Mesenchymal stem cell (in vitro differentiated cells and primary cell): ENCODE measurements around the gene C12orf43.

Experiments
- DNase-seq: peaks from one replicate; pipeline ENCODE4 v3.0.0-alpha.2; 2013
- H2AFZ ChIP-seq: one replicate; pipeline ENCODE4 v1.6.1; 2013; ENCODE audit warnings: low read depth, mild to moderate bottlenecking, control low read depth, inconsistent platforms, low read length, moderate library complexity
- H2AK5ac ChIP-seq: 2 replicates; pipeline ENCODE4 v1.6.1; 2013; ENCODE audit warnings: low read length, moderate library complexity, mild to moderate bottlenecking, inconsistent platforms; ENCODE audit not compliant: severe bottlenecking
- H2BK120ac ChIP-seq: one replicate; pipeline ENCODE4 v1.6.1; 2013; ENCODE audit warnings: low read depth, mild to moderate bottlenecking, inconsistent platforms, low read length, moderate library complexity
- H2BK12ac ChIP-seq, 2 experiments: one replicate each; pipeline ENCODE4 v1.6.1; 2013; ENCODE audit warnings: inconsistent platforms in 2 of 2, low read length in 2 of 2, mild to moderate bottlenecking in 2 of 2, moderate library complexity in 2 of 2, control low read depth in 1 of 2
- H2BK15ac ChIP-seq: one replicate; pipeline ENCODE4 v1.6.1; 2013; ENCODE audit warnings: mild to moderate bottlenecking, low read depth, inconsistent platforms; ENCODE audit not compliant: poor library complexity, severe bottlenecking
- H2BK5ac ChIP-seq: 2 replicates; pipeline ENCODE4 v1.6.1; 2013; ENCODE audit warnings: low read depth, mild to moderate bottlenecking, low read length, control low read depth, inconsistent platforms; ENCODE audit not compliant: poor library complexity, severe bottlenecking
- H3K14ac ChIP-seq, 2 experiments: one replicate each; pipeline ENCODE4 v1.6.1; 2013; ENCODE audit warnings: inconsistent platforms in 2 of 2, low read length in 2 of 2, control low read depth in 1 of 2, mild to moderate bottlenecking in 1 of 2, moderate library complexity in 1 of 2
- H3K18ac ChIP-seq, 2 experiments: one replicate each; pipeline ENCODE4 v1.6.1; 2013; ENCODE audit warnings: inconsistent platforms in 2 of 2, low read length in 2 of 2, control low read depth in 1 of 2, low read depth in 1 of 2, mild to moderate bottlenecking in 1 of 2
- H3K23ac ChIP-seq, 2 experiments: one replicate each; pipeline ENCODE4 v1.6.1; 2013; ENCODE audit warnings: inconsistent platforms in 2 of 2, low read length in 2 of 2, mild to moderate bottlenecking in 2 of 2, moderate library complexity in 2 of 2, control low read depth in 1 of 2
- H3K27ac ChIP-seq: 2 replicates; pipeline ENCODE4 v1.5.1; 2013; ENCODE audit warnings: mild to moderate bottlenecking, moderate library complexity, low read length, control low read depth, inconsistent platforms; ENCODE audit not compliant: poor library complexity, severe bottlenecking
- H3K27me3 ChIP-seq, 2 experiments: 2 replicates each; pipeline versions ENCODE4 v1.6.1 to v1.7.0; 2013; ENCODE audit warnings: low read length in 2 of 2, mild to moderate bottlenecking in 2 of 2, moderate library complexity in 2 of 2, control low read depth in 1 of 2, inconsistent platforms in 1 of 2; ENCODE audit not compliant: control insufficient read depth in 1 of 2, insufficient read depth in 1 of 2
- H3K36me3 ChIP-seq, 2 experiments: 2 replicates each; pipeline versions ENCODE4 v1.6.1 to v1.7.0; 2013; ENCODE audit warnings: low read length in 2 of 2, control low read depth in 1 of 2, inconsistent platforms in 1 of 2, low read depth in 1 of 2, mild to moderate bottlenecking in 1 of 2; ENCODE audit not compliant: insufficient read depth in 2 of 2, control insufficient read depth in 1 of 2
- H3K4ac ChIP-seq, 2 experiments: one replicate each; pipeline ENCODE4 v1.6.1; 2013; ENCODE audit warnings: inconsistent platforms in 2 of 2, low read length in 2 of 2, mild to moderate bottlenecking in 2 of 2, moderate library complexity in 2 of 2, control low read depth in 1 of 2, low read depth in 1 of 2
- H3K4me1 ChIP-seq: 2 replicates; pipeline ENCODE4 v1.6.1; 2013; ENCODE audit warnings: low read depth, low read length, control low read depth; ENCODE audit not compliant: control insufficient read depth, insufficient read depth
- H3K4me2 ChIP-seq: 2 replicates; pipeline ENCODE4 v1.6.1; 2013; ENCODE audit warnings: low read length, mild to moderate bottlenecking, inconsistent platforms; ENCODE audit not compliant: poor library complexity, severe bottlenecking
- H3K4me3 ChIP-seq, 2 experiments: 2 replicates each; pipeline versions ENCODE4 v1.5.1 to v1.7.0; 2013; ENCODE audit warnings: low read length in 2 of 2, mild to moderate bottlenecking in 2 of 2, control low read depth in 1 of 2, low read depth in 1 of 2; ENCODE audit not compliant: insufficient read depth in 1 of 2
- H3K79me1 ChIP-seq: replicated peaks from 2 replicates; pipeline ENCODE4 v1.6.1; 2013; ENCODE audit warnings: mild to moderate bottlenecking, control low read depth, low read length, inconsistent platforms; ENCODE audit not compliant: poor library complexity, severe bottlenecking
- H3K9ac ChIP-seq: 2 replicates; pipeline ENCODE4 v1.7.0; 2013; ENCODE audit warnings: mild to moderate bottlenecking, low read length, moderate library complexity
- H3K9me3 ChIP-seq: 2 replicates; pipeline ENCODE4 v1.7.0; 2013; ENCODE audit warnings: mild to moderate bottlenecking, low read length; ENCODE audit not compliant: control insufficient read depth
- H4K8ac ChIP-seq: one replicate; pipeline ENCODE4 v1.6.1; 2013; ENCODE audit warnings: inconsistent platforms, mild to moderate bottlenecking, low read length, moderate library complexity
- H4K91ac ChIP-seq: one replicate; pipeline ENCODE4 v1.6.1; 2013; ENCODE audit warnings: mild to moderate bottlenecking, low read length, inconsistent platforms
- WGBS: methylation state at CpG from one replicate; pipeline ENCODE4 v1.1.7; 2013; ENCODE audit warnings: mixed read lengths; 5-methylcytosine and 5-hydroxymethylcytosine counted together

Gene C12orf43

DNA sequence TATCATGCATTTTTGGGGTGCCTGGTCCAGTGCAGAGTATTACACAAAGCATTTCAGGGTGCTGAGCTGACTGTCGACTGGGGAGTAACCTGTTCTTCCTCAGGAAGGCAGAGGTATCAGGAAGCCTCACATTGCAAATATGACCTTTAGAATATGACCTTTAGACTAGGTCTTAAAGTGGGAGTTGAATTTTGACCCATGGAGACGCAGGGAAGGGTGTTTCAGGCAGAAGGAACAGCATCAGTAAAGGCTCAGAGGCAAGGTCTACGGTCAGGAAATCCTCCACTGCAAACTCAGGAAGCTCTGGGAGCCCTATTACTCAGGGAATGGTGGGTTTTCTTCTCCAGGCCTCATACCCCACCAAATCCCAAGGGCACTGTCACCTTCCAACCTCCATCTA lies 26.6 kb downstream of the C12orf43 start:
- DNase-seq = no peak
- no peak overlapping the region for H2BK15ac ChIP-seq
- no peaks in the 10 kb centered on the region for H3K79me1 ChIP-seq
- H4K8ac ChIP-seq = no peak overlapping the region
- H3K27ac ChIP-seq = no peak overlapping the region
- H2BK120ac ChIP-seq = no peak overlapping the region
- no peak overlapping the region for H3K4ac ChIP-seq
- no peak overlapping the region for H3K18ac ChIP-seq
- no peak overlapping the region for H2BK5ac ChIP-seq
- peaks cover 25 to 42% of the 10 kb centered on the region in 2 experiments for H3K27me3 ChIP-seq
- H3K14ac ChIP-seq = no peak overlapping the region
- H3K4me2 ChIP-seq = no peak overlapping the region
- no peak overlapping the region for H3K23ac ChIP-seq
- H2BK12ac ChIP-seq = no peak overlapping the region
- H3K4me1 ChIP-seq = no peaks in the 10 kb centered on the region
- H3K9ac ChIP-seq = no peak overlapping the region
- H3K4me3 ChIP-seq = no peak overlapping the region
- no peaks in the 10 kb centered on the region for H3K9me3 ChIP-seq
- no peak overlapping the region for H2AK5ac ChIP-seq
- H2AFZ ChIP-seq = no peak overlapping the region
- 77% methylated on average over 3 of the region's 3 CpGs for WGBS
- no peaks in the 10 kb centered on the region for H3K36me3 ChIP-seq
- no peak overlapping the region for H4K91ac ChIP-seq

- H3K14ac ChIP-seq = no peak overlapping the region
- DNase-seq = no peak
- H3K36me3 ChIP-seq = no peaks in the 10 kb centered on the region
- no peak overlapping the region for H3K27ac ChIP-seq
- no peak overlapping the region for H2BK12ac ChIP-seq
- H3K79me1 ChIP-seq = no peaks in the 10 kb centered on the region
- H3K18ac ChIP-seq = no peak overlapping the region
- H3K23ac ChIP-seq = no peak overlapping the region
- peaks cover 2% of the 10 kb centered on the region for H3K4me1 ChIP-seq
- H2BK120ac ChIP-seq = no peak overlapping the region
- H3K4me3 ChIP-seq = no peak overlapping the region
- 82% methylated on average over 17 of the region's 17 CpGs for WGBS
- H3K4me2 ChIP-seq = no peak overlapping the region
- no peak overlapping the region for H2BK5ac ChIP-seq
- peaks cover 15 to 35% of the 10 kb centered on the region in 2 experiments for H3K27me3 ChIP-seq
- no peak overlapping the region for H4K91ac ChIP-seq
- H3K4ac ChIP-seq = no peak overlapping the region
- no peak overlapping the region for H4K8ac ChIP-seq
- H3K9ac ChIP-seq = no peak overlapping the region
- H2AFZ ChIP-seq = no peak overlapping the region
- no peaks in the 10 kb centered on the region for H3K9me3 ChIP-seq
- no peak overlapping the region for H2BK15ac ChIP-seq
- no peak overlapping the region for H2AK5ac ChIP-seq
These were observed 27.6 kb downstream of the C12orf43 start for GRCh38 chr12:120988658-120989057.

GRCh38 chr12:120988234-120988633 lies 28.1 kb downstream of the C12orf43 start:
- H2BK5ac ChIP-seq = no peak overlapping the region
- no peaks in the 10 kb centered on the region for H3K36me3 ChIP-seq
- H3K4me2 ChIP-seq = no peak overlapping the region
- no peaks in the 10 kb centered on the region for H3K79me1 ChIP-seq
- no peak overlapping the region for H2AFZ ChIP-seq
- H3K4me3 ChIP-seq = no peak overlapping the region
- peaks cover 2% of the 10 kb centered on the region for H3K4me1 ChIP-seq
- H3K4ac ChIP-seq = no peak overlapping the region
- H3K27me3 ChIP-seq = peaks cover 10 to 32% of the 10 kb centered on the region in 2 experiments
- no peak overlapping the region for H4K8ac ChIP-seq
- H3K18ac ChIP-seq = no peak overlapping the region
- 76% methylated on average over 4 of the region's 4 CpGs for WGBS
- no peak overlapping the region for H2BK120ac ChIP-seq
- DNase-seq = no peak
- no peak overlapping the region for H4K91ac ChIP-seq
- H3K9me3 ChIP-seq = no peaks in the 10 kb centered on the region
- no peak overlapping the region for H2BK12ac ChIP-seq
- no peak overlapping the region for H3K14ac ChIP-seq
- no peak overlapping the region for H2AK5ac ChIP-seq
- H3K9ac ChIP-seq = no peak overlapping the region
- no peak overlapping the region for H3K23ac ChIP-seq
- no peak overlapping the region for H3K27ac ChIP-seq
- H2BK15ac ChIP-seq = no peak overlapping the region

GRCh38 chr12:120984351-120984898 lies 31.9 kb downstream of the C12orf43 start:
- Histone ChIP-seq H3K27me3 (peaks cover 0 to 27% of the 10 kb centered on the region in 2 experiments), H4K8ac (no peak overlapping the region), H3K23ac (no peak overlapping the region), H3K4me3 (no peak overlapping the region), H2BK15ac (no peak overlapping the region), H3K4me1 (peaks cover 20% of the 10 kb centered on the region), H2BK5ac (no peak overlapping the region), H3K4me2 (no peak overlapping the region), H2AFZ (no peak overlapping the region), H3K4ac (no peak overlapping the region), H2BK120ac (no peak overlapping the region), H3K36me3 (no peaks in the 10 kb centered on the region), H2AK5ac (no peak overlapping the region), H3K14ac (no peak overlapping the region), H3K27ac (no peak overlapping the region), H3K18ac (no peak overlapping the region), H3K9ac (no peak overlapping the region), H3K79me1 (no peaks in the 10 kb centered on the region), H2BK12ac (no peak overlapping the region), H3K9me3 (no peaks in the 10 kb centered on the region), H4K91ac (no peak overlapping the region)
- WGBS = 81% methylated on average over 3 of the region's 3 CpGs
- DNase-seq = no peak
